ENCODE results near the gene MRPS6. TPM values are rescaled to one million over a fixed set of nuclear protein-coding genes. Genes with fewer than 3 reads are reported as not detected.

MRPS6 gene
- total RNA-seq, 1 donor from 2014 or later, result 102 TPM

- Mint-ChIP-seq H3K9me3 (ENCODE audit: low read depth) (no peaks in the 10 kb centered on the region), H3K27ac (ENCODE audit: unreplicated experiment) (peak overlapping the region; percentile 52), H3K36me3 (ENCODE audit: low read depth) (peaks cover 15% of the 10 kb centered on the region), H3K4me1 (ENCODE audit: low read depth) (peaks cover 84% of the 10 kb centered on the region), H3K4me3 (ENCODE audit: unreplicated experiment) (no peak overlapping the region), H3K27me3 (ENCODE audit: low read depth) (no peaks in the 10 kb centered on the region)
- no peak for DNase-seq (ENCODE audit: low spot score)
- TF ChIP-seq CTCF (IDR thresholded peaks at IDR 0.05), result no peak
Observed at GRCh38 chr21:34080710-34081109, 7.3 kb downstream of the MRPS6 start.

GRCh38 chr21:34082769-34083168, 9.4 kb downstream of the MRPS6 start:
- no peak overlapping the region for H3K27ac Mint-ChIP-seq (ENCODE audit: unreplicated experiment)
- peaks cover 17% of the 10 kb centered on the region for H3K36me3 Mint-ChIP-seq (ENCODE audit: low read depth)
- no peaks in the 10 kb centered on the region for H3K27me3 Mint-ChIP-seq (ENCODE audit: low read depth)
- no peak for DNase-seq (ENCODE audit: low spot score)
- H3K9me3 Mint-ChIP-seq (ENCODE audit: low read depth), result no peaks in the 10 kb centered on the region
- no peak for TF ChIP-seq CTCF (IDR thresholded peaks at IDR 0.05)
- H3K4me1 Mint-ChIP-seq (ENCODE audit: low read depth), result peaks cover 64% of the 10 kb centered on the region
- H3K4me3 Mint-ChIP-seq (ENCODE audit: unreplicated experiment), result no peak overlapping the region

- Mint-ChIP-seq H3K4me3 (ENCODE audit: unreplicated experiment) (no peak overlapping the region), H3K4me1 (ENCODE audit: low read depth) (peaks cover 59% of the 10 kb centered on the region), H3K9me3 (ENCODE audit: low read depth) (no peaks in the 10 kb centered on the region), H3K36me3 (ENCODE audit: low read depth) (peaks cover 17% of the 10 kb centered on the region), H3K27ac (ENCODE audit: unreplicated experiment) (no peak overlapping the region), H3K27me3 (ENCODE audit: low read depth) (no peaks in the 10 kb centered on the region)
- no peak for TF ChIP-seq CTCF (IDR thresholded peaks at IDR 0.05)
- DNase-seq (ENCODE audit: low spot score), result no peak
Observed at GRCh38 chr21:34083357-34083756, 10.0 kb downstream of the MRPS6 start.

- Mint-ChIP-seq H3K4me3 (ENCODE audit: unreplicated experiment) (no peak overlapping the region), H3K4me1 (ENCODE audit: low read depth) (peaks cover 54% of the 10 kb centered on the region), H3K9me3 (ENCODE audit: low read depth) (no peaks in the 10 kb centered on the region), H3K27ac (ENCODE audit: unreplicated experiment) (no peak overlapping the region), H3K27me3 (ENCODE audit: low read depth) (no peaks in the 10 kb centered on the region), H3K36me3 (ENCODE audit: low read depth) (peaks cover 13% of the 10 kb centered on the region)
- no peak for DNase-seq (ENCODE audit: low spot score)
- TF ChIP-seq CTCF (IDR thresholded peaks at IDR 0.05), result no peak
Observed at GRCh38 chr21:34085129-34085528, 11.8 kb downstream of the MRPS6 start.

GRCh38 chr21:34086887-34087306, 13.5 kb downstream of the MRPS6 start:
- no peak for TF ChIP-seq CTCF (IDR thresholded peaks at IDR 0.05)
- H3K36me3 Mint-ChIP-seq (ENCODE audit: low read depth), result peaks cover 12% of the 10 kb centered on the region
- H3K4me3 Mint-ChIP-seq (ENCODE audit: unreplicated experiment), result no peak overlapping the region
- H3K9me3 Mint-ChIP-seq (ENCODE audit: low read depth), result no peaks in the 10 kb centered on the region
- no peaks in the 10 kb centered on the region for H3K27me3 Mint-ChIP-seq (ENCODE audit: low read depth)
- peaks cover 46% of the 10 kb centered on the region for H3K4me1 Mint-ChIP-seq (ENCODE audit: low read depth)
- H3K27ac Mint-ChIP-seq (ENCODE audit: unreplicated experiment), result no peak overlapping the region
- no peak for DNase-seq (ENCODE audit: low spot score)
